ENCODE measurements around the gene INPP4A. TPM values are rescaled to one million over a fixed set of nuclear protein-coding genes. Genes with fewer than 3 reads are reported as not detected.
A peak's percentile ranks its signal among the peaks of the same experiment; 100 is the strongest.
"Not testable (repeated sequence)": the region's sequence is repeated elsewhere in the genome, so short reads cannot be mapped to it uniquely, and the experiment has no call there.

Gene INPP4A
- total RNA-seq (2014; rRNA removed; shearing (Covaris generic)), result 11.3 and 15.2 TPM in 2 replicates

- in situ Hi-C loops (cut with HindIII; ENCODE audit: low sequenced_read_pairs), result no loop called here
- peak; percentile 74 for DNase-seq (ENCODE audit: low spot score)
Measured at GRCh38 chr2:98444436-98445176, at the start of gene INPP4A. TSS of gene INPP4A (plus strand) at chr2:98444858. CDS start at chr2:98520049, 75,191 bp downstream.

- no peak for DNase-seq (ENCODE audit: low spot score)
- in situ Hi-C loops (cut with HindIII; ENCODE audit: low sequenced_read_pairs), result no loop called here
Measured at GRCh38 chr2:98395977-98396376, 48.7 kb upstream of the INPP4A start.

- DNase-seq (ENCODE audit: low spot score), result no peak
- in situ Hi-C loops (cut with HindIII; ENCODE audit: low sequenced_read_pairs), result no loop called here
Measured at GRCh38 chr2:98396745-98397355, 47.8 kb upstream of the INPP4A start.

GRCh38 chr2:98399140-98399539, 45.5 kb upstream of the INPP4A start:
- in situ Hi-C loops (cut with HindIII; ENCODE audit: low sequenced_read_pairs), result no loop called here
- DNase-seq (ENCODE audit: low spot score), result no peak

- DNase-seq (ENCODE audit: low spot score), result no peak
- in situ Hi-C loops (cut with HindIII; ENCODE audit: low sequenced_read_pairs), result no loop called here
Measured at GRCh38 chr2:98403878-98404277, 40.8 kb upstream of the INPP4A start.

GRCh38 chr2:98404556-98405250, 40.0 kb upstream of the INPP4A start:
- in situ Hi-C loops (cut with HindIII; ENCODE audit: low sequenced_read_pairs), result no loop called here
- DNase-seq (ENCODE audit: low spot score), result no peak

GRCh38 chr2:98405301-98405700, 39.4 kb upstream of the INPP4A start:
- no peak for DNase-seq (ENCODE audit: low spot score)
- in situ Hi-C loops (cut with HindIII; ENCODE audit: low sequenced_read_pairs), result no loop called here

GRCh38 chr2:98408155-98408554, 36.5 kb upstream of the INPP4A start:
- in situ Hi-C loops (cut with HindIII; ENCODE audit: low sequenced_read_pairs), result no loop called here
- DNase-seq (ENCODE audit: low spot score), result no peak

- in situ Hi-C loops (cut with HindIII; ENCODE audit: low sequenced_read_pairs), result no loop called here
- peak; percentile 78 for DNase-seq (ENCODE audit: low spot score)
Measured at GRCh38 chr2:98412751-98413458, 31.8 kb upstream of the INPP4A start.

- in situ Hi-C loops (cut with HindIII; ENCODE audit: low sequenced_read_pairs); DNase-seq (ENCODE audit: low spot score): not testable (repeated sequence)
Measured at GRCh38 chr2:98414246-98414645, 30.4 kb upstream of the INPP4A start.

- DNase-seq (ENCODE audit: low spot score); in situ Hi-C loops (cut with HindIII; ENCODE audit: low sequenced_read_pairs): not testable (repeated sequence)
Measured at GRCh38 chr2:98415719-98416248, 28.9 kb upstream of the INPP4A start.

GRCh38 chr2:98416383-98417159, 28.1 kb upstream of the INPP4A start:
- in situ Hi-C loops (cut with HindIII; ENCODE audit: low sequenced_read_pairs), result no loop called here
- DNase-seq (ENCODE audit: low spot score), result no peak

- no peak for DNase-seq (ENCODE audit: low spot score)
- in situ Hi-C loops (cut with HindIII; ENCODE audit: low sequenced_read_pairs), result no loop called here
Measured at GRCh38 chr2:98419544-98419943, 25.1 kb upstream of the INPP4A start.

GRCh38 chr2:98419977-98420725, 24.5 kb upstream of the INPP4A start:
- no peak for DNase-seq (ENCODE audit: low spot score)
- in situ Hi-C loops (cut with HindIII; ENCODE audit: low sequenced_read_pairs), result no loop called here

GRCh38 chr2:98422449-98422848, 22.2 kb upstream of the INPP4A start:
- in situ Hi-C loops (cut with HindIII; ENCODE audit: low sequenced_read_pairs), result no loop called here
- no peak for DNase-seq (ENCODE audit: low spot score)

GRCh38 chr2:98426771-98427170, 17.9 kb upstream of the INPP4A start:
- DNase-seq (ENCODE audit: low spot score), result no peak
- in situ Hi-C loops (cut with HindIII; ENCODE audit: low sequenced_read_pairs), result no loop called here

GRCh38 chr2:98432145-98432544, 12.5 kb upstream of the INPP4A start:
- in situ Hi-C loops (cut with HindIII; ENCODE audit: low sequenced_read_pairs), result no loop called here
- no peak for DNase-seq (ENCODE audit: low spot score)

GRCh38 chr2:98433363-98433964, 11.2 kb upstream of the INPP4A start:
- in situ Hi-C loops (cut with HindIII; ENCODE audit: low sequenced_read_pairs), result no loop called here

More at GRCh38 chr2:98433363-98433964, 11.2 kb upstream of the INPP4A start:
- DNase-seq (ENCODE audit: low spot score), result no peak
